CD14-positive monocyte (primary cell): ENCODE results near the gene SHLD1. TPM values are rescaled to one million over a fixed set of nuclear protein-coding genes. Genes with fewer than 3 reads are reported as not detected.

Source experiments
- DNase-seq, 3 donors: peaks; one replicate each; pipeline ENCODE4 v3.0.0-alpha.2; 2011 to 2022
- H2AFZ ChIP-seq: 2 replicates; pipeline ENCODE4 v1.6.0; 2012; ENCODE audit warnings: mild to moderate bottlenecking, low read depth, low read length, inconsistent platforms; ENCODE audit not compliant: insufficient read depth, poor library complexity, severe bottlenecking
- H3K27ac ChIP-seq, 2 donors: 1 replicate in 1 of 2; 2 replicates in 1 of 2; pipeline ENCODE4 v1.5.1; 2012 to 2013; ENCODE audit warnings: low read length in 2 of 2, control low read depth in 1 of 2, inconsistent platforms in 1 of 2, low read depth in 1 of 2, mild to moderate bottlenecking in 1 of 2
- H3K27me3 ChIP-seq, 2 donors: one replicate each; pipeline versions ENCODE4 v1.6.0 to v1.6.1; 2011 to 2013; ENCODE audit warnings: low read length in 2 of 2; ENCODE audit not compliant: control insufficient read depth in 2 of 2, insufficient read depth in 2 of 2
- H3K36me3 ChIP-seq, 2 donors: replicated peaks in 1 of 2; 1 replicate in 1 of 2; 2 replicates in 1 of 2; pipeline versions ENCODE4 v1.5.1 to v1.6.1; 2012 to 2013; ENCODE audit warnings: low read length in 2 of 2, control low read depth in 1 of 2, inconsistent platforms in 1 of 2, mild to moderate bottlenecking in 1 of 2; ENCODE audit not compliant: insufficient read depth in 2 of 2, control insufficient read depth in 1 of 2
- H3K4me1 ChIP-seq, 2 donors: 1 replicate in 1 of 2; 2 replicates in 1 of 2; pipeline versions ENCODE4 v1.5.1 to v1.6.1; 2012 to 2013; ENCODE audit warnings: low read length in 2 of 2, control low read depth in 1 of 2, inconsistent platforms in 1 of 2, mild to moderate bottlenecking in 1 of 2, moderate library complexity in 1 of 2; ENCODE audit not compliant: insufficient read depth in 2 of 2, control insufficient read depth in 1 of 2
- H3K4me2 ChIP-seq: replicated peaks from 2 replicates; pipeline ENCODE3; 2012; ENCODE audit warnings: low read length, moderate library complexity, mild to moderate bottlenecking; ENCODE audit not compliant: poor library complexity, severe bottlenecking; ENCODE audit errors: extremely low read depth
- H3K4me3 ChIP-seq, 3 experiments: fragments of 200-600 bp in 1 of 3; sonication (generic) in 1 of 3; replicated peaks in 1 of 3; 1 replicate in 2 of 3; 2 replicates in 1 of 3; pipeline ENCODE4 v1.5.1; 2011 to 2013; ENCODE audit warnings: low read length in 3 of 3, mild to moderate bottlenecking in 3 of 3, control low read depth in 2 of 3, low read depth in 2 of 3, inconsistent platforms in 1 of 3, moderate library complexity in 1 of 3
- H3K79me2 ChIP-seq: 2 replicates; pipeline ENCODE4 v1.6.0; 2012; ENCODE audit warnings: mild to moderate bottlenecking, control low read depth, inconsistent platforms, low read length, moderate library complexity; ENCODE audit not compliant: insufficient read depth
- H3K9ac ChIP-seq: 2 replicates; pipeline ENCODE4 v1.6.0; 2017; ENCODE audit warnings: low read length, mild to moderate bottlenecking; ENCODE audit not compliant: insufficient read depth, poor library complexity, severe bottlenecking
- H3K9me3 ChIP-seq, 2 donors: replicated peaks in 1 of 2; 1 replicate in 1 of 2; 2 replicates in 1 of 2; pipeline versions ENCODE4 v1.5.1 to v1.6.1; 2012 to 2013; ENCODE audit warnings: low read length in 2 of 2, control low read depth in 1 of 2; ENCODE audit not compliant: control insufficient read depth in 1 of 2, insufficient read depth in 1 of 2
- H4K20me1 ChIP-seq: 2 replicates; pipeline ENCODE4 v1.6.0; 2012; ENCODE audit warnings: mild to moderate bottlenecking, low read length, control low read depth, moderate library complexity; ENCODE audit not compliant: insufficient read depth
- H3K27ac Mint-ChIP-seq, 7 donors: one replicate each; pipeline ENCODE4 v1.8.0; 2020; ENCODE audit warnings: mild to moderate bottlenecking in 7 of 7, mixed read lengths in 7 of 7, moderate library complexity in 6 of 7, inconsistent platforms in 2 of 7
- H3K27me3 Mint-ChIP-seq, 3 donors: one replicate each; pipeline ENCODE4 v1.8.0; 2021 to 2022; ENCODE audit warnings: low read depth in 3 of 3, mild to moderate bottlenecking in 3 of 3, mixed read lengths in 3 of 3, moderate library complexity in 3 of 3, inconsistent platforms in 1 of 3
- H3K36me3 Mint-ChIP-seq, 2 donors: one replicate each; pipeline ENCODE4 v1.8.0; 2020; ENCODE audit warnings: mixed read lengths in 2 of 2, inconsistent platforms in 1 of 2, mild to moderate bottlenecking in 1 of 2
- H3K4me1 Mint-ChIP-seq: one replicate; pipeline ENCODE4 v1.8.0; 2020; ENCODE audit warnings: mild to moderate bottlenecking, mixed read lengths
- H3K4me3 Mint-ChIP-seq, 2 donors: one replicate each; pipeline ENCODE4 v1.8.0; 2020; ENCODE audit warnings: mild to moderate bottlenecking in 2 of 2, mixed read lengths in 2 of 2, moderate library complexity in 1 of 2
- H3K9me3 Mint-ChIP-seq, 7 donors: one replicate each; pipeline ENCODE4 v1.8.0; 2020 to 2022; ENCODE audit warnings: mixed read lengths in 7 of 7, mild to moderate bottlenecking in 6 of 7, moderate library complexity in 6 of 7, inconsistent platforms in 2 of 7
- CTCF ChIP-seq: fragments of 200-600 bp; IDR thresholded peaks from one replicate; pipeline ENCODE4 v1.8.0; 2022; ENCODE audit warnings: antibody characterized with exemption, mild to moderate bottlenecking
- WGBS: methylation state at CpG from one replicate; pipeline ENCODE4 v1.1.5; 2013; ENCODE audit warnings: missing lambda C conversion rate; ENCODE audit not compliant: insufficient coverage; 5-methylcytosine and 5-hydroxymethylcytosine counted together
- intact Hi-C, 2 donors: fragments of 100-400 bp; cut with micrococcal nuclease; formaldehyde crosslinking; loops; one replicate each; pipeline versions ENCODE4 v1.15.0 to v1.15.1; 2023
- polyA plus RNA-seq, 3 donors: library from polyadenylated mRNA; depleted of rRNA in 1 of 3; unstranded in 2 of 3; stranded (reverse) in 1 of 3; fragments of 300-500 nt in 2 of 3; fragments of >200 nt in 1 of 3; fragmentation: Illumina TruSeq in 2 of 3; gene quantifications; 1 replicate in 2 of 3; 2 replicates in 1 of 3; pipeline ENCODE4 v1.2.3, GENCODE V29; 2012 to 2021

SHLD1 gene
- polyA plus RNA-seq, 3 donors: 8.3 to 12.7 (median 11.5) TPM

GRCh38 chr20:5825130-5825719 is 75.0 kb downstream of the SHLD1 start:
- no peaks in the 10 kb centered on the region for H3K9me3 ChIP-seq
- H2AFZ ChIP-seq: no peak overlapping the region
- no peak overlapping the region for H3K4me3 Mint-ChIP-seq
- H3K27me3 Mint-ChIP-seq: peaks cover 0 to 2% (median 0%) of the 10 kb centered on the region in 3 donors
- no peaks in the 10 kb centered on the region for H3K79me2 ChIP-seq
- H3K4me1 ChIP-seq: peaks cover 13% of the 10 kb centered on the region in 2 donors
- no peak overlapping the region for H3K27ac ChIP-seq
- no peaks in the 10 kb centered on the region for H4K20me1 ChIP-seq
- peaks cover 16% of the 10 kb centered on the region for H3K4me1 Mint-ChIP-seq
- no peaks in the 10 kb centered on the region for H3K36me3 ChIP-seq
- TF ChIP-seq CTCF: no peak
- H3K9me3 Mint-ChIP-seq: no peaks in the 10 kb centered on the region
- no peaks in the 10 kb centered on the region for H3K27me3 ChIP-seq
- H3K4me3 ChIP-seq: no peak overlapping the region
- DNase-seq: no peak
- intact Hi-C loops: no loop called here
- no peak overlapping the region for H3K4me2 ChIP-seq
- 92% methylated on average over 8 of the region's 9 CpGs for WGBS
- peaks cover 12 to 21% of the 10 kb centered on the region in 2 donors for H3K36me3 Mint-ChIP-seq
- H3K9ac ChIP-seq: no peak overlapping the region
- H3K27ac Mint-ChIP-seq: no peak overlapping the region

- H3K9ac ChIP-seq: no peak overlapping the region
- H3K79me2 ChIP-seq: no peaks in the 10 kb centered on the region
- Mint-ChIP-seq H3K27me3 (peaks cover 0 to 2% (median 0%) of the 10 kb centered on the region in 3 donors), H3K27ac (no peak overlapping the region), H3K36me3 (peaks cover 7 to 19% of the 10 kb centered on the region in 2 donors), H3K4me1 (peaks cover 16% of the 10 kb centered on the region), H3K4me3 (no peak overlapping the region), H3K9me3 (no peaks in the 10 kb centered on the region)
- H2AFZ ChIP-seq: no peak overlapping the region
- 91% methylated on average over 10 of the region's 15 CpGs for WGBS
- no peak overlapping the region for H3K4me2 ChIP-seq
- intact Hi-C loops: no loop called here
- no peak for DNase-seq
- H3K4me1 ChIP-seq: peaks cover 11 to 13% of the 10 kb centered on the region in 2 donors
- H3K36me3 ChIP-seq: peaks cover 0 to 2% of the 10 kb centered on the region in 2 donors
- H3K27me3 ChIP-seq: no peaks in the 10 kb centered on the region
- no peak overlapping the region for H3K27ac ChIP-seq
- H3K9me3 ChIP-seq: no peaks in the 10 kb centered on the region
- no peak overlapping the region for H3K4me3 ChIP-seq
- no peak for TF ChIP-seq CTCF
- H4K20me1 ChIP-seq: no peaks in the 10 kb centered on the region
Measured at GRCh38 chr20:5827098-5827853, 77.1 kb downstream of the SHLD1 start.
